Spleen (tissue), 7 donors: ENCODE measurements around the gene SNAP47.

ENCODE experiments used
- POLR2A ChIP-seq, 3 donors: fragments of 450-650 bp; IDR thresholded peaks; one replicate each; pipeline ENCODE4 v1.5.1; 2017; ENCODE audit warnings: antibody characterized with exemption in 3 of 3, mild to moderate bottlenecking in 1 of 3
- TF ChIP-seq, protein P1 (sequence below), 11 experiments: fragments of 200-600 bp in 7 of 11; fragments of 450-650 bp in 4 of 11; sonication (generic) in 4 of 11; IDR thresholded peaks in 8 of 11; conservative IDR thresholded peaks in 3 of 11; 1 replicate in 7 of 11; 2 replicates in 4 of 11; pipeline versions ENCODE4 v1.4.0 to v1.8.0; 2016 to 2021; ENCODE audit warnings: antibody characterized with exemption in 11 of 11, inconsistent platforms in 4 of 11, mild to moderate bottlenecking in 1 of 11
- donor health status: DM: no; HTN: no; CAD: no; lungs with moderate emphysema.
- donor health status: DM: no; HTN: no; CAD: no.
- donor health status: DM: no; HTN: no; CAD: no.

DNA sequence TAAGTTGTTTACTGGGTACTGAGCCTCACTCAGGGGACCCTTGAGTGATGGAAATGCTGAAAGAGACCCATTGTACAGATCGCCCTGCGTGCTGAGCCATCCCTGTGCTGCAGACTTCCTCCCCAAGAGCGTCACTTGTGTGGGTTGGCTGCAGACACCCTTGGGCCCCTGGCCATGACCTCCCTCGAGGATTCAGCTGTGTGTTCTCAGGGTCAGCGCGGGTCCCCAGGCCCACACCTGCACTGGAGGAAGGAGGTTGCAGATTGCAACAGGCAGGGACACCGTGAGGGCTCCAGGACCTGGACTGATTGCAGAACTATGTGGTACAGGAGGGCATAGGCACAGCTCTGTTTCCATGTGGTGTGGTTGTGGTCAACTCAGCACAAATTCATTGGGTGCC, 4.4 kb downstream of the SNAP47 start:
- TF ChIP-seq, protein P1, sequence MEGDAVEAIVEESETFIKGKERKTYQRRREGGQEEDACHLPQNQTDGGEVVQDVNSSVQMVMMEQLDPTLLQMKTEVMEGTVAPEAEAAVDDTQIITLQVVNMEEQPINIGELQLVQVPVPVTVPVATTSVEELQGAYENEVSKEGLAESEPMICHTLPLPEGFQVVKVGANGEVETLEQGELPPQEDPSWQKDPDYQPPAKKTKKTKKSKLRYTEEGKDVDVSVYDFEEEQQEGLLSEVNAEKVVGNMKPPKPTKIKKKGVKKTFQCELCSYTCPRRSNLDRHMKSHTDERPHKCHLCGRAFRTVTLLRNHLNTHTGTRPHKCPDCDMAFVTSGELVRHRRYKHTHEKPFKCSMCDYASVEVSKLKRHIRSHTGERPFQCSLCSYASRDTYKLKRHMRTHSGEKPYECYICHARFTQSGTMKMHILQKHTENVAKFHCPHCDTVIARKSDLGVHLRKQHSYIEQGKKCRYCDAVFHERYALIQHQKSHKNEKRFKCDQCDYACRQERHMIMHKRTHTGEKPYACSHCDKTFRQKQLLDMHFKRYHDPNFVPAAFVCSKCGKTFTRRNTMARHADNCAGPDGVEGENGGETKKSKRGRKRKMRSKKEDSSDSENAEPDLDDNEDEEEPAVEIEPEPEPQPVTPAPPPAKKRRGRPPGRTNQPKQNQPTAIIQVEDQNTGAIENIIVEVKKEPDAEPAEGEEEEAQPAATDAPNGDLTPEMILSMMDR (IDR thresholded peaks at IDR 0.05 in 8 of 11, conservative IDR thresholded peaks at IDR 0.05 in 3 of 11): no peak
- TF ChIP-seq POLR2A (IDR thresholded peaks at IDR 0.05): no peak
